Panc1 (cell line): Measurements from ENCODE around the gene KRTAP10-6.

Experiments used
- POLR2AphosphoS5 ChIP-seq: IDR thresholded peaks from 2 replicates; pipeline ENCODE4 v1.6.1; 2012; ENCODE audit warnings: mild to moderate bottlenecking, low read depth, low read length, moderate library complexity
- REST ChIP-seq, 2 experiments: IDR thresholded peaks; 2 replicates each; pipeline ENCODE4 v1.6.1; 2011 to 2012; ENCODE audit warnings: low read depth in 2 of 2, control low read depth in 1 of 2, low read length in 1 of 2, mild to moderate bottlenecking in 1 of 2, moderate library complexity in 1 of 2; ENCODE audit not compliant: insufficient read depth in 1 of 2
- SIN3A ChIP-seq: IDR thresholded peaks from 2 replicates; pipeline ENCODE4 v1.6.1; 2012; ENCODE audit warnings: low read depth, mild to moderate bottlenecking, low read length, moderate library complexity, borderline replicate concordance; ENCODE audit not compliant: insufficient read depth
- TCF7L2 ChIP-seq: IDR thresholded peaks from 2 replicates; pipeline ENCODE4 v1.6.1; 2011; ENCODE audit warnings: mild to moderate bottlenecking, low read depth, low read length, inconsistent platforms
- TF ChIP-seq, protein P1 (sequence below): fragments of 450-650 bp; IDR thresholded peaks from 2 replicates; pipeline ENCODE4 v1.5.1; 2017; ENCODE audit warnings: mild to moderate bottlenecking

DNA sequence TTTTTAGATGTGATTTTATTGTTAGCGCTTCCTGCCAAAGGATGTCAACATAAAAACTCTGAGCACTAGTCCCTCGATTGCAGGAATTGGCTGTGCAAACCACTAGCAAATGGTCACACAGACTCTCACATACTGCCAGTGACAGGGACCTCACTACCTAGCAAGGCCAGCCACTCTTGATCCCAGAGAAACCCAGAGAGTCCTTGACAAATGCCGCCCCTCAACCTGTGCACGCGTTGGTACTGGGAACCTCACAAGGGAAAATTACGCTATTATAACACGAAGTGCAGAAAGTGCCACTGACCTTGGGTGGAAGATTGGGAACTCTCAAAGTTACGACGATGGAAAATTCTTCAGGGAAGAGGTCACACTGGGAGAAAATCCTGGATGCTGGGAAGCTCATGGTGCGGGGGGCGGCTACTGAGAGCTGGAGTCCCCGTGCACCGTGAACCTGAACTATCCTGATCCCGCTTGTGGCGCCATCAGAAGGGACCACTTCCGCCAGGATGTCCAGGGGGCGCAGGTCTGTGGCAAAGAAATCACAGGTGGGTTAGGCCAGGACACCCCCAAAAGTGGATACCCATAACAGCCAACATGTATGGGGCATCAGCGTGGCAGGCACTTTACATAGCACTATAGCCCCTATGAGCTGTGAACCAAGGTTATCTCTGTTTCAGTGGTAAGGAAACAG is 24.7 kb downstream of the KRTAP10-6 start:
- TF ChIP-seq, protein P1, sequence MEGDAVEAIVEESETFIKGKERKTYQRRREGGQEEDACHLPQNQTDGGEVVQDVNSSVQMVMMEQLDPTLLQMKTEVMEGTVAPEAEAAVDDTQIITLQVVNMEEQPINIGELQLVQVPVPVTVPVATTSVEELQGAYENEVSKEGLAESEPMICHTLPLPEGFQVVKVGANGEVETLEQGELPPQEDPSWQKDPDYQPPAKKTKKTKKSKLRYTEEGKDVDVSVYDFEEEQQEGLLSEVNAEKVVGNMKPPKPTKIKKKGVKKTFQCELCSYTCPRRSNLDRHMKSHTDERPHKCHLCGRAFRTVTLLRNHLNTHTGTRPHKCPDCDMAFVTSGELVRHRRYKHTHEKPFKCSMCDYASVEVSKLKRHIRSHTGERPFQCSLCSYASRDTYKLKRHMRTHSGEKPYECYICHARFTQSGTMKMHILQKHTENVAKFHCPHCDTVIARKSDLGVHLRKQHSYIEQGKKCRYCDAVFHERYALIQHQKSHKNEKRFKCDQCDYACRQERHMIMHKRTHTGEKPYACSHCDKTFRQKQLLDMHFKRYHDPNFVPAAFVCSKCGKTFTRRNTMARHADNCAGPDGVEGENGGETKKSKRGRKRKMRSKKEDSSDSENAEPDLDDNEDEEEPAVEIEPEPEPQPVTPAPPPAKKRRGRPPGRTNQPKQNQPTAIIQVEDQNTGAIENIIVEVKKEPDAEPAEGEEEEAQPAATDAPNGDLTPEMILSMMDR: no peak
- TF ChIP-seq POLR2AphosphoS5: no peak
- TF ChIP-seq SIN3A: no peak
- no peak for TF ChIP-seq TCF7L2
- TF ChIP-seq REST (IDR thresholded peaks at IDR 0.05; ENCODE audit: insufficient read depth in 1 of 2, low read depth in 2 of 2, low read length in 1 of 2): no peak
